Measurements from ENCODE around the gene SLC12A9. TPM values are rescaled to one million over a fixed set of nuclear protein-coding genes. Genes with fewer than 3 reads are reported as not detected.
"Not testable (repeated sequence)": the region's sequence is repeated elsewhere in the genome, so short reads cannot be mapped to it uniquely, and the experiment has no call there.

The SLC12A9 gene
- total RNA-seq, 2 donors from 2014 or later, result 17.6 to 20.1 TPM

DNA sequence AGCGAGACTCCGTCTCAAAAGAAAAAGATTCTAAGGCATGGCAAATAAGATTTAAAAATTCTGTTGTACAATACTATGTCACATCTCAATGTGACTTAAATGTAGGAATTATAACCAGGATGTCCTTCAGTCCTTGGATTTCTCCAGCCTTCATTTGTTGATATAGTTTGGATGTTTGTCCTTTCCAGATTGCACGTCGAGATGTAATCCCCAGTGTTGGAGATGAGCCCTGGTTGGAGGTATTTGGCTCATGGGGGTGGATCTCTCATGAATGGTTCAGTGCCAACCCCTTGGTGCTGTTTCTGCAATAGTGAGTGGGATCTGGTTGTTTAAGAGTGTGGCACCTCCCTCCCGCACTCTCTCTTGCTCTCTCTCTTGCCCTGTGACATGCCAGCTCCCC, 56.0 kb downstream of the SLC12A9 start:
- Mint-ChIP-seq H3K36me3 (ENCODE audit: insufficient read depth in 2 of 2) (no peaks in the 10 kb centered on the region), H3K4me1 (ENCODE audit: low read depth) (no peaks in the 10 kb centered on the region), H3K9me3 (peaks cover 0 to 2% of the 10 kb centered on the region in 2 donors), H3K27ac (no peak overlapping the region), H3K27me3 (ENCODE audit: low read depth) (no peaks in the 10 kb centered on the region), H3K4me3 (no peak overlapping the region)
- DNase-seq (no peak), ATAC-seq (replicated peaks in 1 of 2) (no peak)

DNA sequence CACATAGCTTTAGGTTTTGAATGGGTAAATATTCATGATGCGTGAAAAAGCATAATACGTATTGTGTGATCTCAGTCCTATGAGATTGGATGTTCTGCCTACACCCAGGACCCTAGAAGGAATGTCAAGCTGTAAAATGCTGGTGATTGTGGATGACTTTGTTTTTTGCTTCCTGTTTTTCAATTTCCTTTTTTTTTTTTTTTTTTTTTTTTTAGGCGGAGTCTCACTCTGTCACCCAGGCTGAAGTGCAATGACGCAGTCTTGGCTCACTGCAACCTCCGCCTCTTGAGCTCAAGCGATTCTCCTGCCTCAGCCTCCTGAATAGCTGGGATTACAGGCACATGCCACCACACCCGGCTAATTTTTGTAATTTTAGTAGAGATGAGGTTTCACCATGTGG, 57.9 kb downstream of the SLC12A9 start:
- DNase-seq; H3K4me1 Mint-ChIP-seq (ENCODE audit: low read depth); H3K36me3 Mint-ChIP-seq (ENCODE audit: insufficient read depth in 2 of 2); H3K27me3 Mint-ChIP-seq (ENCODE audit: low read depth); H3K9me3 Mint-ChIP-seq; H3K4me3 Mint-ChIP-seq; ATAC-seq (replicated peaks in 1 of 2); H3K27ac Mint-ChIP-seq: not testable (repeated sequence)

- H3K27ac Mint-ChIP-seq, result no peak overlapping the region
- ATAC-seq (replicated peaks in 1 of 2), result no peak
- H3K9me3 Mint-ChIP-seq, result peaks cover 0 to 2% of the 10 kb centered on the region in 2 donors
- H3K4me1 Mint-ChIP-seq (ENCODE audit: low read depth), result peaks cover 7% of the 10 kb centered on the region
- no peak overlapping the region for H3K4me3 Mint-ChIP-seq
- no peak for DNase-seq
- no peaks in the 10 kb centered on the region for H3K36me3 Mint-ChIP-seq (ENCODE audit: insufficient read depth in 2 of 2)
- no peaks in the 10 kb centered on the region for H3K27me3 Mint-ChIP-seq (ENCODE audit: low read depth)
Measured at GRCh38 chr7:100911484-100911883, 59.0 kb downstream of the SLC12A9 start.

DNA sequence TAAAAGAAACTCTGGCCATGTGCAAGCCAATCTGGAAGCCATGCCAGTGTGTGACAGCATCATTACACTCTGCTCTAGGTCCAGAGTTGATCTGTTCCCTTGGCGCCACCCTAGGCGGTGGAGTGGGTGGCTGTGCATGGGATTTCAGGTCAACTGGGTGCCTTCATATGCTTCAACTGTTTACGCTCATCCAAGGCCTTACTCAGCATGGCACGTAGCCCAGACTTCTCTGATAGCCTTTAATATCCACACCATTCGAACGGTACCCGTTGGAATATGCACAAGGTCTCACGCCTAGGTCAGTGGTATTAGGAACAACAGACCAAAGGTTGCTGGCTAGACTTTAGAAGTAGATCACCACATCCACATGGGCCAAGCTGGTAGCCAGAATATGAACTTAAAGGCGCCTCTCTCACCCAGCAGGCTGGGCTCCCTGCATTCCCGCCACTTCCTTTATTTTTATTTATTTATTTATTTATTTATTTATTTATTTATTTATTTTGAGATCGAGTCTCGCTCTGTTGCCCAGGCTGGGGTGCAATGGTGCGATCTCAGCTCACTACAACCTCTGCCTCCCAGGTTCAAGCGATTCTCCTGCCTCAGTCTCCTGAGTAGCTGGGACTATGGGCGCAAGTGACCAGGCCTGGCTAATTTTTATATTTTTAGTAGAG, 61.8 kb downstream of the SLC12A9 start:
- no peak for ATAC-seq (replicated peaks in 1 of 2)
- H3K36me3 Mint-ChIP-seq (ENCODE audit: insufficient read depth in 2 of 2), result no peaks in the 10 kb centered on the region
- no peak overlapping the region for H3K27ac Mint-ChIP-seq
- no peak overlapping the region for H3K4me3 Mint-ChIP-seq
- no peaks in the 10 kb centered on the region for H3K9me3 Mint-ChIP-seq
- no peak for DNase-seq
- H3K27me3 Mint-ChIP-seq (ENCODE audit: low read depth), result no peaks in the 10 kb centered on the region
- peaks cover 7% of the 10 kb centered on the region for H3K4me1 Mint-ChIP-seq (ENCODE audit: low read depth)

GRCh38 chr7:100914879-100915447, 62.5 kb downstream of the SLC12A9 start:
- Mint-ChIP-seq H3K4me1 (ENCODE audit: low read depth) (peaks cover 7% of the 10 kb centered on the region), H3K27me3 (ENCODE audit: low read depth) (peaks cover 3% of the 10 kb centered on the region), H3K9me3 (no peaks in the 10 kb centered on the region), H3K27ac (no peak overlapping the region), H3K4me3 (no peak overlapping the region), H3K36me3 (ENCODE audit: insufficient read depth in 2 of 2) (no peaks in the 10 kb centered on the region)
- peak; percentile 8 for DNase-seq
- ATAC-seq (replicated peaks in 1 of 2), result peak; percentile 89 to 90

Other genes with a start within 250 kb of the SLC12A9 start
- gene MOSPD3, start 240.2 kb upstream of the SLC12A9 start, total RNA-seq, result 10 to 100 TPM; 12.6 to 13.4 TPM
- 1 to 10 TPM; 4.7 to 5.8 TPM for gene TFR2, start 211.2 kb upstream of the SLC12A9 start, total RNA-seq
- gene ACTL6B, start 196.3 kb upstream of the SLC12A9 start, total RNA-seq, result not detected
- 100 to 1,000 TPM; 196 to 198 TPM for gene GNB2, start 179.0 kb upstream of the SLC12A9 start, total RNA-seq
- 10 to 100 TPM; 51.5 to 53.2 TPM for gene GIGYF1, start 158.5 kb upstream of the SLC12A9 start, total RNA-seq
- 10 to 100 TPM; 33.3 to 40.9 TPM for gene POP7, start 146.6 kb upstream of the SLC12A9 start, total RNA-seq
- under 1 TPM in 1 of 2 donors, not detected in 1; 0.19 TPM for gene EPO, start 132.2 kb upstream of the SLC12A9 start, total RNA-seq
- gene ZAN, start 119.1 kb upstream of the SLC12A9 start, total RNA-seq, result not detected
- gene EPHB4, start 25.2 kb upstream of the SLC12A9 start, total RNA-seq, result 1 to 10 TPM; 2.4 to 3.4 TPM
- 10 to 100 TPM; 28.3 to 31.5 TPM for gene TRIP6, start 14.7 kb downstream of the SLC12A9 start, total RNA-seq
- gene SRRT, start 22.4 kb downstream of the SLC12A9 start, total RNA-seq, result 100 to 1,000 TPM; 140 to 145 TPM
- under 1 TPM; 0.34 to 0.83 TPM for gene UFSP1, start 37.0 kb downstream of the SLC12A9 start, total RNA-seq
- under 1 TPM; 0.16 to 0.41 TPM for gene ACHE, start 43.2 kb downstream of the SLC12A9 start, total RNA-seq
- not detected for gene MUC3A, start 96.8 kb downstream of the SLC12A9 start, total RNA-seq
- gene MUC12, start 116.9 kb downstream of the SLC12A9 start, total RNA-seq, result 1 to 10 TPM in 1 of 2 donors, not detected in 1; 1.6 TPM
- not detected for gene MUC17, start 167.4 kb downstream of the SLC12A9 start, total RNA-seq
- gene TRIM56, start 232.8 kb downstream of the SLC12A9 start, total RNA-seq, result 10 to 100 TPM; 44.5 to 50.2 TPM

All from activated T-cell treated with anti-CD3 and anti-CD28 coated beads, Interleukin-2, amount 50 U/mL, for 72 hours (primary cell).